Astrocyte (in vitro differentiated cells and primary cell): ENCODE measurements around the gene MBNL2.

ENCODE experiments used
- EZH2 ChIP-seq: IDR thresholded peaks from 2 replicates; pipeline ENCODE4 v1.6.1; 2012; ENCODE audit warnings: mild to moderate bottlenecking, low read length, inconsistent platforms; ENCODE audit not compliant: insufficient read depth
- TF ChIP-seq, protein P1 (sequence below): IDR thresholded peaks from 2 replicates; pipeline ENCODE4 v1.5.1; 2011; ENCODE audit warnings: low read depth, mild to moderate bottlenecking, inconsistent platforms, low read length, moderate library complexity; ENCODE audit not compliant: insufficient read depth

DNA sequence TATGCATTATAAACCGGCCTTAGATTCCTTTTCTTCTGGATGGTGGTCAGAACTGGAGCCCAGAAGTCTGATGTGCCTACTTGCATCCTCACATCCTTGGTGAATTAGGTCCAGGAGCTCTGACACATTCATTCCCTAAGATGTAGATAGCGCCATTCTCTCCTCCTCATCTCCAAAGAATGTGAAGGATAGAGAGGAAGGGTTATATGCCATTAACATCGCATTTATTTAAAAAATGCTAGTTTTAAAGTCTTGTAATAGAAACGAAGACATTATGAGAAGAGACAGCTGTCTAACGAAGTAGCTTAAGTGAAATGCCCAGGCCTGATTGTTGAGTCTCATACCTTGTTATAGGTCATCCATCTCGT lies 9.7 kb downstream of the MBNL2 start:
- TF ChIP-seq, protein P1, sequence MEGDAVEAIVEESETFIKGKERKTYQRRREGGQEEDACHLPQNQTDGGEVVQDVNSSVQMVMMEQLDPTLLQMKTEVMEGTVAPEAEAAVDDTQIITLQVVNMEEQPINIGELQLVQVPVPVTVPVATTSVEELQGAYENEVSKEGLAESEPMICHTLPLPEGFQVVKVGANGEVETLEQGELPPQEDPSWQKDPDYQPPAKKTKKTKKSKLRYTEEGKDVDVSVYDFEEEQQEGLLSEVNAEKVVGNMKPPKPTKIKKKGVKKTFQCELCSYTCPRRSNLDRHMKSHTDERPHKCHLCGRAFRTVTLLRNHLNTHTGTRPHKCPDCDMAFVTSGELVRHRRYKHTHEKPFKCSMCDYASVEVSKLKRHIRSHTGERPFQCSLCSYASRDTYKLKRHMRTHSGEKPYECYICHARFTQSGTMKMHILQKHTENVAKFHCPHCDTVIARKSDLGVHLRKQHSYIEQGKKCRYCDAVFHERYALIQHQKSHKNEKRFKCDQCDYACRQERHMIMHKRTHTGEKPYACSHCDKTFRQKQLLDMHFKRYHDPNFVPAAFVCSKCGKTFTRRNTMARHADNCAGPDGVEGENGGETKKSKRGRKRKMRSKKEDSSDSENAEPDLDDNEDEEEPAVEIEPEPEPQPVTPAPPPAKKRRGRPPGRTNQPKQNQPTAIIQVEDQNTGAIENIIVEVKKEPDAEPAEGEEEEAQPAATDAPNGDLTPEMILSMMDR = no peak
- no peak for TF ChIP-seq EZH2
